H1 (cell line): ENCODE results near the gene GRK6. TPM values are rescaled to one million over a fixed set of nuclear protein-coding genes. Genes with fewer than 3 reads are reported as not detected.

ENCODE experiments used
- ASH2L ChIP-seq: fragments of 200-600, 300-600 bp; sonication (generic); IDR thresholded peaks from one replicate; pipeline ENCODE4 v1.7.1; 2017; ENCODE audit warnings: low read length
- BCL11A ChIP-seq, 2 experiments: IDR thresholded peaks; one replicate each; pipeline ENCODE4 v1.6.1; 2011; ENCODE audit warnings: low read depth in 2 of 2, low read length in 2 of 2, mild to moderate bottlenecking in 2 of 2
- CBX8 ChIP-seq: fragments of 300-800, 300-1000 bp; sonication (generic); IDR thresholded peaks from 2 replicates; pipeline ENCODE4 v1.7.1; 2016; ENCODE audit warnings: low read depth, low read length, borderline replicate concordance
- CHD2 ChIP-seq: IDR thresholded peaks from 2 replicates; pipeline ENCODE4 v1.6.1; 2012; ENCODE audit warnings: low read length, improper control_type of control experiment
- CHD7 ChIP-seq: fragments of 300-600 bp; sonication (generic); IDR thresholded peaks from 2 replicates; pipeline ENCODE4 v1.7.1; 2012; ENCODE audit warnings: low read length, moderate library complexity, mild to moderate bottlenecking, inconsistent platforms; ENCODE audit not compliant: insufficient replicate concordance
- EP300 ChIP-seq, 2 experiments: IDR thresholded peaks; 1 replicate in 1 of 2; 2 replicates in 1 of 2; pipeline ENCODE4 v1.6.1; 2011 to 2012; ENCODE audit warnings: low read depth in 2 of 2, low read length in 2 of 2, mild to moderate bottlenecking in 2 of 2, borderline replicate concordance in 1 of 2, inconsistent platforms in 1 of 2, moderate library complexity in 1 of 2
- GTF2F1 ChIP-seq: IDR thresholded peaks from 2 replicates; pipeline ENCODE4 v1.6.1; 2012; ENCODE audit warnings: low read depth, low read length, improper control_type of control experiment, borderline replicate concordance
- HDAC2 ChIP-seq, 2 experiments: fragments of 300-600 bp in 1 of 2; sonication (generic) in 1 of 2; IDR thresholded peaks; 2 replicates each; pipeline ENCODE4 v1.6.1; 2011 to 2012; ENCODE audit warnings: low read depth in 2 of 2, low read length in 2 of 2, mild to moderate bottlenecking in 2 of 2, moderate library complexity in 2 of 2, borderline replicate concordance in 1 of 2, inconsistent platforms in 1 of 2
- POU5F1 ChIP-seq: IDR thresholded peaks from 2 replicates; pipeline ENCODE4 v1.6.1; 2011; ENCODE audit warnings: low read depth, mild to moderate bottlenecking, low read length, moderate library complexity
- RXRA ChIP-seq: IDR thresholded peaks from 2 replicates; pipeline ENCODE4 v1.6.1; 2011; ENCODE audit warnings: low read depth, mild to moderate bottlenecking, low read length, moderate library complexity; ENCODE audit not compliant: insufficient read depth
- TBP ChIP-seq: IDR thresholded peaks from 2 replicates; pipeline ENCODE4 v1.6.1; 2011; ENCODE audit warnings: low read depth, low read length, improper control_type of control experiment
- polyA plus RNA-seq, 7 experiments: library from polyadenylated mRNA; depleted of rRNA in 3 of 7; stranded (reverse) in 5 of 7; unstranded in 2 of 7; fragments of >200 nt in 5 of 7; fragments of 200-250 nt in 2 of 7; gene quantifications; 1 replicate in 5 of 7; 2 replicates in 1 of 7; 4 replicates in 1 of 7; pipeline versions ENCODE4 v1.2.1 to v1.2.3, GENCODE V29; 2011 to 2013; ENCODE audit warnings: missing spikeins in 2 of 7, mixed read lengths in 2 of 7
- total RNA-seq: library from RNA; stranded (reverse); fragmentation: NEBNext Ultra II Directional; extraction: Animal tissue kit (Norgen Biotek cat#: 25700); gene quantifications from 2 replicates; pipeline ENCODE4 v1.2.1, GENCODE V29; 2021

GRK6 gene
- total and polyA plus RNA-seq, 2 of the 8 experiments (the other 6 are each of a cell fraction or from before 2014, with no cell fraction given), result 31.8 to 57.8 TPM

GRCh38 chr5:177455036-177455660, 28.7 kb downstream of the GRK6 start (continued):
- no peak for TF ChIP-seq CHD7
- peak; percentile 25; the same call in 1 of the 2 replicates for TF ChIP-seq CHD2
- no peak for TF ChIP-seq RXRA
- no peak for TF ChIP-seq HDAC2 (IDR thresholded peaks at IDR 0.05; ENCODE audit: borderline replicate concordance in 1 of 2, low read depth in 2 of 2, low read length in 2 of 2)
- no peak for TF ChIP-seq CBX8
- peak; percentile 56 for TF ChIP-seq TBP
- no peak for TF ChIP-seq ASH2L
- TF ChIP-seq GTF2F1, result no peak
- no peak for TF ChIP-seq BCL11A (IDR thresholded peaks at IDR 0.05; ENCODE audit: low read depth in 2 of 2, low read length in 2 of 2)
- TF ChIP-seq POU5F1, result no peak
- no peak for TF ChIP-seq EP300 (IDR thresholded peaks at IDR 0.05; ENCODE audit: borderline replicate concordance in 1 of 2, low read depth in 2 of 2, low read length in 2 of 2)
